Kidney (tissue), 14 donors: ENCODE results near the gene DOP1B. TPM values are rescaled to one million over a fixed set of nuclear protein-coding genes. Genes with fewer than 3 reads are reported as not detected.

Experiments
- DNase-seq, 5 donors: peaks; one replicate each; pipeline ENCODE4 v3.0.0-alpha.2; 2013 to 2020
- FAIRE-seq: peaks from 2 replicates; lab custom pipeline; 2012; peaks lifted over from hg19 to GRCh38; lab: Jason Lieb, UNC
- H3K27ac ChIP-seq, 2 donors: one replicate each; pipeline ENCODE4 v1.7.0; 2013; ENCODE audit warnings: low read depth in 2 of 2, low read length in 2 of 2, inconsistent platforms in 1 of 2
- H3K27me3 ChIP-seq: one replicate; pipeline ENCODE4 v1.7.1; 2013; ENCODE audit warnings: low read length, inconsistent platforms; ENCODE audit not compliant: control insufficient read depth, insufficient read depth
- H3K36me3 ChIP-seq, 3 donors: one replicate each; pipeline versions ENCODE4 v1.7.0 to v1.7.1; 2013; ENCODE audit warnings: low read length in 3 of 3, control low read depth in 1 of 3, inconsistent platforms in 1 of 3; ENCODE audit not compliant: insufficient read depth in 3 of 3, control insufficient read depth in 2 of 3
- H3K4me1 ChIP-seq, 3 donors: one replicate each; pipeline versions ENCODE4 v1.7.0 to v1.7.1; 2013; ENCODE audit warnings: low read length in 3 of 3, inconsistent platforms in 1 of 3, low read depth in 1 of 3; ENCODE audit not compliant: control insufficient read depth in 2 of 3, insufficient read depth in 2 of 3
- H3K4me3 ChIP-seq, 3 donors: one replicate each; pipeline versions ENCODE4 v1.7.0 to v1.8.1; 2013; ENCODE audit warnings: low read length in 3 of 3, control low read depth in 1 of 3, inconsistent platforms in 1 of 3
- H3K9ac ChIP-seq, 3 donors: one replicate each; pipeline versions ENCODE4 v1.7.0 to v1.7.1; 2013; ENCODE audit warnings: low read length in 3 of 3, control low read depth in 1 of 3, inconsistent platforms in 1 of 3
- H3K9me3 ChIP-seq, 3 donors: one replicate each; pipeline versions ENCODE4 v1.7.0 to v1.7.1; 2013; ENCODE audit warnings: low read length in 3 of 3, control low read depth in 1 of 3, inconsistent platforms in 1 of 3; ENCODE audit not compliant: control insufficient read depth in 2 of 3, insufficient read depth in 1 of 3
- CTCF ChIP-seq: IDR thresholded peaks from 3 replicates; pipeline ENCODE4 v1.5.1; 2012; ENCODE audit warnings: mild to moderate bottlenecking, moderate library complexity, borderline replicate concordance; ENCODE audit not compliant: insufficient read depth; ENCODE audit errors: extremely low read depth
- intact Hi-C: fragments of 100-400 bp; cut with DNase I; formaldehyde crosslinking; loops from one replicate; pipeline ENCODE4 v1.11.1; 2022
- polyA plus RNA-seq: library from polyadenylated mRNA; stranded (reverse); fragments of 350-450 nt; fragmentation: Illumina TruSeq; extraction: RNeasy Lipid Tissue Mini Kit (QIAGEN cat#74804); gene quantifications from one replicate; pipeline ENCODE4 v1.2.3, GENCODE V29; 2014; ENCODE audit warnings: low read depth, low replicate concordance; ENCODE audit not compliant: insufficient read depth
- total RNA-seq: library from RNA; stranded (reverse); fragmentation: NEBNext Ultra II Directional; extraction: Animal tissue kit (Norgen Biotek cat#: 25700); gene quantifications from one replicate; pipeline ENCODE4 v1.2.1, GENCODE V29; 2021
- donor health status: control.
- donor health status: control.
- donor health status: control.
- donor health status: control.
- donor health status: control.
- donor health status: DM: yes; HTN: yes; CAD: no.
- donor health status: Normal renal cell carcinoma (clear cell type).

Gene DOP1B
- total and polyA plus RNA-seq, 2 donors from 2014 or later = 1.2 to 19.2 TPM

GRCh38 chr21:36186506-36187399 lies 30.1 kb downstream of the DOP1B start:
- no peak for TF ChIP-seq CTCF
- no peak for FAIRE-seq
- no peaks in the 10 kb centered on the region for H3K36me3 ChIP-seq

DNA sequence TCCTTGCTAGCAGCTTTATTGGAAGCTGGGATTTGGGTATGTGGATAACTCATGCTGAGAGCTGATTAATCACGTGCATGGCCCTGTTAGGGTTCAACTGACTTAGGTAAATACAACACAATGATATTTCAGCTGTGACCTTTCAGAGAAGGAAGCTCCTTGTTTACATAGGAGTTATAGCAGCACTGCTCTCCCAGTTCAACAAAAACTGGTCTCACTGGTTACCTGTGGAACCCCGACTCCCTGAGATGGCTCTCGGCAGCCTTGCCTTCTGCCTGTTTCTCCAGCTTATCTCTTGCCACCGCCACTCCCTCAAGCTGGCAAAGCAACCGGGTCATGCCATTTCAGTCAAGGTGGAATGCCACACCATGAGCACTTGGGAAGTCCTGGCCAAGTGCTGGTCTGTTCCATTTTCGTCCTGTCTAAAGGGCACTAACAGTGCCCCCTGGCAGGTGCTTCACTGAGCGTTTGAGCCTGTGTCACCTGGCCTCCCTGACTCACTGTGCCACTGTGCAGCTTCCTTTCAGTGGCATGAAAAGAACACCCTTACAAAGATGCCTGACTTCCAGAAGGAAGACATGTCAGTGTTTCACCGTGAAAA lies 31.6 kb downstream of the DOP1B start:
- H3K9ac ChIP-seq = no peak overlapping the region
- DNase-seq (peak in 1 of 5 donors; percentile 55), FAIRE-seq (no peak)
- H3K4me3 ChIP-seq = no peak overlapping the region
- H3K27me3 ChIP-seq = no peaks in the 10 kb centered on the region
- TF ChIP-seq CTCF = no peak
- intact Hi-C loops = no loop called here
- H3K36me3 ChIP-seq = no peaks in the 10 kb centered on the region
- H3K4me1 ChIP-seq = peaks cover 0 to 5% (median 5%) of the 10 kb centered on the region in 3 donors
- no peak overlapping the region for H3K27ac ChIP-seq
- H3K9me3 ChIP-seq = no peaks in the 10 kb centered on the region

More at GRCh38 chr21:36186506-36187399, 30.1 kb downstream of the DOP1B start:
- H3K4me1 ChIP-seq = peaks cover 0 to 5% (median 5%) of the 10 kb centered on the region in 3 donors
- H3K27ac ChIP-seq = no peak overlapping the region
- no peak overlapping the region for H3K9ac ChIP-seq
- H3K9me3 ChIP-seq = no peaks in the 10 kb centered on the region
- DNase-seq = peak in 1 of 5 donors; percentile 49
- intact Hi-C loops = no loop called here
- no peak overlapping the region for H3K4me3 ChIP-seq
- no peaks in the 10 kb centered on the region for H3K27me3 ChIP-seq

DNA sequence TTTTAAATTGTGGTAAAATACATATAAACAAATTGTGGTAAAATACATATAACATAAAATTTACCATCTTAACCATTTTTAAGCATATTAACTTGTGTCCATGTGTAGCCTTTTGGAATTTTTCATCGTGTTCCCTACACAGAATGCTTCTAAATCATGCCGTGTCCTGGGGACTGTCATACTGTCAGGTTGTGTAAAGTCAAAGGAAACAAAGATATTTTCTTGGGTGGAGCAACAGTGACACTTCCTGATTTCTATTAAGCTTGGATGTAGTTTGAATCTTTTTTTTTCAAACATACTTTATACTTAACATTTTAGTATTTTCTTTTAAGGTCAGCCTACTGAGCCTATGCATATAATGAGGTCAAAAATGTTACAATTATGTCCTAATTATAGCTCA lies 32.3 kb downstream of the DOP1B start:
- Histone ChIP-seq H3K4me3 (no peak overlapping the region), H3K4me1 (peaks cover 0 to 5% (median 5%) of the 10 kb centered on the region in 3 donors), H3K36me3 (no peaks in the 10 kb centered on the region), H3K27ac (no peak overlapping the region), H3K27me3 (no peaks in the 10 kb centered on the region), H3K9ac (no peak overlapping the region), H3K9me3 (no peaks in the 10 kb centered on the region)
- FAIRE-seq (no peak), DNase-seq (no peak)
- intact Hi-C loops = no loop called here
- TF ChIP-seq CTCF = no peak
